GM18909 (cell line): ENCODE data around the gene DIPK1A.
"Not testable (repeated sequence)": the region's sequence is repeated elsewhere in the genome, so short reads cannot be mapped to it uniquely, and the experiment has no call there.

ENCODE experiments used
- ATAC-seq: cut with Tn5 transposase; IDR thresholded peaks from one replicate; pipeline ENCODE4 v1.9.1; 2021; ENCODE audit warnings: mild to moderate bottlenecking; ENCODE audit not compliant: unreplicated experiment, poor library complexity

DIPK1A gene

DNA sequence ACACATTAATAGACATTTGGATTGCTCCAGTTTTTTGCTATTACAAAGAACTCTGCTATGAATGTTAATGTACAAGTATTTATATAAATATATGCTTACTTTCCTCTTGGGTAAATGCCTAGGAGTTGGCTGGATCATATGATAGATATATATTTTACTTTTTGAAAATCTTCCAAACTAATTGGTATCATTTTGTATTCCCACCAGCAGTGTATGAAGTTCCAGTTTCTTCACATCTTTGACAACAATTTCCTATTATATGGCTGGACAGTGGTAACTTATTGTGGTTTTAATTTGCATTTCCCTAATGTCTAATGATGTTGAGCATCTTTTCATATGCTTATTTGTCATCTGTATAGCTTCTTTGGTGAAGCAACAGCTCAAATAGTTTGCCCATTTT is 23.8 kb upstream of the DIPK1A start:
- no peak for ATAC-seq

- peak; percentile 71 for ATAC-seq
Observed at GRCh38 chr1:92980732-92981647, 19.7 kb upstream of the DIPK1A start.

GRCh38 chr1:92975551-92976232 is 14.4 kb upstream of the DIPK1A start:
- ATAC-seq: peak; percentile 81

DNA sequence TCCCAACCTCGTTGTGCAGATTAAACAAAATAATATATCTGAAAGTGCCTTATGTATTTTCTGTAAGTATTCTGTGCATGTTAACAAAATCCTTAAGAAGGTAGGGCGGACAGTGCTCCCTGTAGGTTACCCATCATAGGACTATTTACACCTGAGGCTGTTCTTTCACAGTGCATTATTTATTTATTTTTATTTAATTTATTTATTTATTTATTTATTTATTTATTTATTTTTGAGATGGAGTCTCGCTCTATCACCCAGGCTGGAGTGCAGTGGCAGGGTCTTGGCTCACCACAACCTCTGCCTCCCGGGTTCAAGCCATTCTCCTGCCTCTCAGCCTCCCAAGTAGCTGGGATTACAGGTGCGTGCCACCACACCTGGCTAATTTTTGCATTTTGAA is 12.8 kb upstream of the DIPK1A start:
- not testable (repeated sequence) for ATAC-seq

- ATAC-seq: no peak
Observed at GRCh38 chr1:92973203-92973897, 12.1 kb upstream of the DIPK1A start.

DNA sequence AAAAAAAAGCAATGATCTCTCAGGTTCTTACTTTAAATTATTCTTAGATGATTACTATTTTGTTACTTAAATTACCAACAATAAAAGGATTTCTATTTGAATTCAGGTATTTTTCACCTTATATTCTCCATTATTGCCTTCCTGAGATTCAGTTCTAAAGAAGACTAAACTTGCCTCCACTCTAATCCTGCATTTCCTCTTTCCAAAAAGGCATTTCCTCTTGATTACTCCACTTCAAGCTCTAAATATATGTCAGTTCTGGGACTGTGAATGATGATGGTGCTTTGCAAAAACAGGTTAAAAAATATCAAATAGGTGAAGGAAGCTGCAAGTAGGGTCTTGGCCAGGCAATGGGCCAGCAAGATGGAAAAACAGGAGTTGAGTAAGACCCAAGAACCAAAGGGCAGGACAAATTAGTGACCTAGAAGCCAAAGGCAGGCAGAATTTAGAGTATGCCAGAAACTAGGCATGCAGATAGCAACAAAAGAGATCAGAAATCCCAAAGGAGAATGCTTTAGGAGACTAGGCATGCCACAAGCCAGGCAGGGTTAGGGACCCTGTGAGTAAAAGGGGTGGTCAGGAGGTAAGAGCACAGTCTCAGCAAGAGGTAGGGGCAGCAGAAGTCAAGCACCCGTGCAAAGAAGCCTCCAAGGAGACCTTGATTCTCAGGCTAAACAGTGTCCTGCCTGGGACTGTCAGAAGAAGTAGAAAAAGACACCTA is 11.3 kb upstream of the DIPK1A start:
- no peak for ATAC-seq

GRCh38 chr1:92971932-92972331 is 10.7 kb upstream of the DIPK1A start:
- ATAC-seq: not testable (repeated sequence)

DNA sequence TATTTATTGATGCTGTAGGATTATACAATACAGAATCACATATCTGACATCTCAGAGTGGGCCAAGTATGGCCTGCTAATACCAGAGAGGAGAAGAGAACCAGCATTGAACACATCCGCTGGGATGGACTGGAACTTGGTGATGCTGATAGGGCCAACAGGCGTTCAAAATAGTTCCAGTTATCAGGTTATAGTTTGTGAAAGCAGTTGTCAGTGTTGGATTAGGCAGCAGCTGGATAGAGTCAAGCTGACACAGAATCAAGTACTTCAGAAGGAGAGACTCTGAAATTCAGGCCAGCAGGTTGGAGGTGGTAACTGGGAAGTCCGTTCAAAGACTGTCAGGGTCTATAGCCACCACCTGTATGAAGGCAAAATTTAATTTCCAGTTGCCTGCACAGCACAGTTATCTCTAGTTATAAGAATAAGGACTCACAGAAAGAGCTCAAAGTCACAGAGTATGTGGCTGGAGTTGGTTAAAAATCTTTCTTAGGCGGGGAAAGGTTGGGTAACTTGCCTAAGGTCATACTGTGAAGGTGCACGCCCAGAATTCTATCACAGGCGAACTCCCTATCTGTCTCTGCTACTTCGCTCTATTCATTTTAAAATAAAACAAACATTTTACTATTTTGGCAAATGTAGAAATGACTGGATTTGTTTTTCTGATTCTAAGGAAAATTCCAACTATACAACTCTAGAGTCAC is 9.9 kb upstream of the DIPK1A start:
- no peak for ATAC-seq

DNA sequence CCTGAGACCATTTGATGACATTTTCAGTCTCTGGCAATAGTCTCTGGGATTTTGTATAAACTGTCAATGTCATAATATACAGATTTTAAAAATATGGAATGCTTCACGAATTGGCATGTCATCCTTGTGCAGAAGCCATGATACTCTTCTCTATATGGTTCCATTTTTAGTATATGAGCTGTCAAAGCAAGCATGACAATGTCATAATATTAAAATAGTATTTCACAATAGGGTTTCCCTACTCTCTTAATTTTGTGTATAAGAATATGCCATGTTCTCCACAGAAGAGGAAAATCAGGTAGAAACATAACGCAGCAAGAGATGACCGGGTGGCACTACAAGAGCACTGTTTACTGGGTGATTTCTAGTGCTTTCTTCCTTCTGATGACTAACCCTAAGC is 8.3 kb upstream of the DIPK1A start:
- no peak for ATAC-seq

- ATAC-seq: peak; percentile 68
Observed at GRCh38 chr1:92968138-92969032, 7.1 kb upstream of the DIPK1A start.

- ATAC-seq: no peak
Observed at GRCh38 chr1:92964998-92965397, 3.7 kb upstream of the DIPK1A start.

DNA sequence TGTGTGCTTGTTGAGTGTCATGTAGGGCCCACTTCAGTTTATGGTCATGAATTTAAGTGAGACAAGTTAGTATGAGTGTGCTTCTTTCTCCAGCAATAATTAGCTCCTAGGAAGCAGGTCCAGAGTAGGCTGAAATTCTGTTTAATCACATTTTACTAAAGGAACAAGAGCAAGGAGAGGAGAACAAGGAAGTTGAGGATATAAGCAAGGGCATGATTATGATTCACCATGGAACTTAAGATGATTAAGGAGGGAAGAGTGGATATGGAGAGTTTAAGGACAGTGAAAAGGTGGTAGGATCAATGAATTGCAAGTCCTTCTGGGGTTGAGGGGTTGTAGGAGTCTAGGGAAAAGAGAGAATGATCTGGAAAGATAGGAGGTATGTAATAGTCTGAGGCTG is 3.1 kb upstream of the DIPK1A start:
- ATAC-seq: no peak

- ATAC-seq: peak; percentile 60
Observed at GRCh38 chr1:92961896-92962752, 862 bp upstream of the DIPK1A start.

DNA sequence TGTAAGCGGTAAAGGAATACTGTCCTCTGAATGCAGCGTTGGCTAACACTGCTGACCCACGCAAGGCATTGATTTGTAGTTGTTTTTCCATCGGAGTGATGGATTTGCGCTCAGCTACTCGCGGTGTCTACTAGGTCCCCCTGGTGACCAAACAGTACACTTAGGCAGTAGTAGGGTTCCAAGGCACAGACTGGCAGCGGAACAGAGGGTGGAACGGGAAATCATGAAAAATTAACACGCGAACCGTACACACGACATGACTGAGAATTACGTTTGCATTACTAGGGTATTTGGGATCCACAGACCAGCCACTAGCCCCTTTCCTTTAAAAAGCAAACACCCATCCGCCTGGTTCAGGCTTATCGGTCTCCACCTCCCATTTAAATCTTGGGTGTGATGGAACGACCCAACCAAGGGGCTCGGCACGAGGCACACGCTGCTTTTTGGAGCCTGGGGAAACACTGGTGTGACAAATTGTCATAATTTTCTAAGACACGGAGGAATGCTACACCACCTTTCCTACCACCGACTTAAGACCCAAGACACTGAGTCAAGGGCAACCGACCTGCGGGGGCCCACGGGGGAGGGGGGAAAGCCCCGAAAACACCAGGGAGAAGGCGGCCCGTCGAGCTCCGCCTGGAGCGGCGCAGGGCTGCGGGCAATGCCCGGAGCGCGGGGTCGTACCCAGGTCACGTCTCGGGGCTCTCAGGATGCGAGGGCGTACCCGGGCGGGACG is 699 bp downstream of the DIPK1A start:
- peak; percentile 50 for ATAC-seq

- no peak for ATAC-seq
Observed at GRCh38 chr1:92958203-92958970, 2.9 kb downstream of the DIPK1A start.

- ATAC-seq: no peak
Observed at GRCh38 chr1:92957030-92957734, 4.1 kb downstream of the DIPK1A start.
